Choroid plexus epithelial cell (primary cell): ENCODE results near the gene CGB5.

Experiments used
- DNase-seq: peaks from one replicate; pipeline ENCODE4 v3.0.0-alpha.2; 2010; ENCODE audit warnings: low read depth
- H3K4me3 ChIP-seq: 2 replicates; pipeline ENCODE4 v1.5.1; 2011; ENCODE audit warnings: low read depth, mild to moderate bottlenecking, control low read depth, low read length, moderate library complexity
- CTCF ChIP-seq: conservative IDR thresholded peaks from 2 replicates; pipeline ENCODE4 v1.5.1; 2011; ENCODE audit warnings: low read depth, mild to moderate bottlenecking, control low read depth, inconsistent platforms, low read length, moderate library complexity

CGB5 gene

GRCh38 chr19:49092686-49093085 is 49.0 kb downstream of the CGB5 start:
- DNase-seq = no peak
- H3K4me3 ChIP-seq = no peak overlapping the region
- TF ChIP-seq CTCF = no peak
